NCI-H1092 treated with DMSO at 0.1 percent for 48 hours (cell line): ENCODE results near the gene HEMK1.

Experiments
- DNase-seq: peaks from one replicate; lab custom pipeline; 2025; lab: John Stamatoyannopoulos, UW

HEMK1 gene

GRCh38 chr3:50573566-50574443, 4.5 kb downstream of the HEMK1 start:
- no peak for DNase-seq

GRCh38 chr3:50574444-50574831, 5.1 kb downstream of the HEMK1 start:
- no peak for DNase-seq

GRCh38 chr3:50575372-50575771, 6.0 kb downstream of the HEMK1 start:
- no peak for DNase-seq

- no peak for DNase-seq
Observed at GRCh38 chr3:50577348-50577747, 8.0 kb downstream of the HEMK1 start.

- no peak for DNase-seq
Observed at GRCh38 chr3:50580683-50581458, 11.5 kb downstream of the HEMK1 start.

GRCh38 chr3:50581459-50581842, 12.1 kb downstream of the HEMK1 start:
- DNase-seq = no peak

GRCh38 chr3:50582083-50582482, 12.8 kb downstream of the HEMK1 start:
- DNase-seq = no peak

GRCh38 chr3:50583897-50584296, 14.6 kb downstream of the HEMK1 start:
- peak; percentile 38 for DNase-seq

GRCh38 chr3:50584391-50584790, 15.1 kb downstream of the HEMK1 start:
- no peak for DNase-seq

- DNase-seq = no peak
Observed at GRCh38 chr3:50585919-50586762, 16.8 kb downstream of the HEMK1 start.

GRCh38 chr3:50586763-50587070, 17.4 kb downstream of the HEMK1 start:
- no peak for DNase-seq

- no peak for DNase-seq
Observed at GRCh38 chr3:50587373-50587772, 18.1 kb downstream of the HEMK1 start.

- no peak for DNase-seq
Observed at GRCh38 chr3:50587806-50588758, 18.8 kb downstream of the HEMK1 start.

GRCh38 chr3:50588759-50589433, 19.6 kb downstream of the HEMK1 start:
- DNase-seq = no peak

- no peak for DNase-seq
Observed at GRCh38 chr3:50591196-50591741, 21.9 kb downstream of the HEMK1 start.

- DNase-seq = no peak
Observed at GRCh38 chr3:50592568-50592967, 23.2 kb downstream of the HEMK1 start.

- DNase-seq = no peak
Observed at GRCh38 chr3:50594253-50594785, 25.0 kb downstream of the HEMK1 start.

GRCh38 chr3:50599115-50599715, 29.9 kb downstream of the HEMK1 start:
- no peak for DNase-seq

- no peak for DNase-seq
Observed at GRCh38 chr3:50599716-50600118, 30.4 kb downstream of the HEMK1 start.
